ENCODE results near the gene LRIG2. TPM values are rescaled to one million over a fixed set of nuclear protein-coding genes. Genes with fewer than 3 reads are reported as not detected.

LRIG2 gene
- total RNA-seq, 1 experiment from 2014 or later, result 13.5 TPM

DNA sequence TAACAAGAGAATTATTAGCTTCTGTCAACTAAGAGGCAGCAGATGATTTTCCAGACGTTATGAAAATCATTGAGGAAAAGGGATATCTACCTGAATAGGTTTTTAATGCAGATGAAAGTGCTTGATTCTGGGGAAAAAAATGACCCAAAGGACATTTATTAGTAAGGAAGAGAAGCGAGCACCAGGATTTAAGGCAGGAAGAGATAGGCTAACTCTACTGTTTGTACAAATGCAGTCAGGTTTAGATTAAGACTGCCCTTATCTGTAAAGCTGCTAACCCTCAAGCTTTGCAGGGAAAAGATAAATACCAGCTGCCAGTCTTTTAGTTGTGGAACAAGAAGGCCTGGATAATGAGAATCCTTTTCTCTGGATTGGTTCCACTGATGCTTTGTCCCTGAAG, 33.0 kb upstream of the LRIG2 start:
- no peak overlapping the region for H3K27ac ChIP-seq (ENCODE audit: low read depth, low read length)
- RAD21 ChIA-PET (ENCODE audit: low non-redundant PET in 1 of 2, low total read pairs in 2 of 2, uncharacterized antibody in 2 of 2, unreplicated experiment in 2 of 2), result no interaction called here
- BruUV-seq (replicated peaks), result no TSS peak
- H3K9ac ChIP-seq (ENCODE audit: low read length), result no peak overlapping the region
- no peak overlapping the region for H3K4me2 ChIP-seq (ENCODE audit: low read length)
- TF ChIP-seq CBX3 (IDR thresholded peaks at IDR 0.05; ENCODE audit: low read depth) (no peak), RAD21 (IDR thresholded peaks at IDR 0.05; ENCODE audit: low read depth) (no peak), YY1 (IDR thresholded peaks at IDR 0.05; ENCODE audit: extremely low read depth, insufficient replicate concordance, low read depth, low read length) (no peak), TCF7L2 (IDR thresholded peaks at IDR 0.05; ENCODE audit: borderline replicate concordance, extremely low read depth, insufficient read depth, insufficient read length) (no peak), EZH2 (IDR thresholded peaks at IDR 0.05) (no peak), POLR2AphosphoS5 (IDR thresholded peaks at IDR 0.05; ENCODE audit: low read depth, low read length) (no peak), SRF (IDR thresholded peaks at IDR 0.05; ENCODE audit: low read depth) (no peak)
- TF ChIP-seq, protein P1, sequence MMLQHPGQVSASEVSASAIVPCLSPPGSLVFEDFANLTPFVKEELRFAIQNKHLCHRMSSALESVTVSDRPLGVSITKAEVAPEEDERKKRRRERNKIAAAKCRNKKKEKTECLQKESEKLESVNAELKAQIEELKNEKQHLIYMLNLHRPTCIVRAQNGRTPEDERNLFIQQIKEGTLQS (IDR thresholded peaks at IDR 0.05), result no peak
- TF ChIP-seq, protein P2, sequence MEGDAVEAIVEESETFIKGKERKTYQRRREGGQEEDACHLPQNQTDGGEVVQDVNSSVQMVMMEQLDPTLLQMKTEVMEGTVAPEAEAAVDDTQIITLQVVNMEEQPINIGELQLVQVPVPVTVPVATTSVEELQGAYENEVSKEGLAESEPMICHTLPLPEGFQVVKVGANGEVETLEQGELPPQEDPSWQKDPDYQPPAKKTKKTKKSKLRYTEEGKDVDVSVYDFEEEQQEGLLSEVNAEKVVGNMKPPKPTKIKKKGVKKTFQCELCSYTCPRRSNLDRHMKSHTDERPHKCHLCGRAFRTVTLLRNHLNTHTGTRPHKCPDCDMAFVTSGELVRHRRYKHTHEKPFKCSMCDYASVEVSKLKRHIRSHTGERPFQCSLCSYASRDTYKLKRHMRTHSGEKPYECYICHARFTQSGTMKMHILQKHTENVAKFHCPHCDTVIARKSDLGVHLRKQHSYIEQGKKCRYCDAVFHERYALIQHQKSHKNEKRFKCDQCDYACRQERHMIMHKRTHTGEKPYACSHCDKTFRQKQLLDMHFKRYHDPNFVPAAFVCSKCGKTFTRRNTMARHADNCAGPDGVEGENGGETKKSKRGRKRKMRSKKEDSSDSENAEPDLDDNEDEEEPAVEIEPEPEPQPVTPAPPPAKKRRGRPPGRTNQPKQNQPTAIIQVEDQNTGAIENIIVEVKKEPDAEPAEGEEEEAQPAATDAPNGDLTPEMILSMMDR (IDR thresholded peaks at IDR 0.05 in 2 of 3, conservative IDR thresholded peaks at IDR 0.05 in 1 of 3; ENCODE audit: borderline replicate concordance in 1 of 3, insufficient read depth in 1 of 3, low read depth in 2 of 3, low read length in 2 of 3), result no peak
- intact Hi-C loops (cut with micrococcal nuclease), result no loop called here
- H3K9me2 ChIP-seq (ENCODE audit: insufficient read depth), result no peaks in the 10 kb centered on the region
- H2AFZ ChIP-seq (ENCODE audit: low read depth, low read length, poor library complexity, severe bottlenecking), result no peak overlapping the region
- no peaks in the 10 kb centered on the region for H3K27me3 ChIP-seq (ENCODE audit: insufficient read depth, low read length)
- DNase-seq (ENCODE audit: low read depth, low spot score) (no peak), ATAC-seq (no peak)
- peaks cover 9 to 17% of the 10 kb centered on the region in 2 experiments; a peak in 3 of 4 replicates for H3K4me1 ChIP-seq (ENCODE audit: control insufficient read depth in 1 of 2, insufficient read depth in 2 of 2, low read length in 2 of 2)
- no peaks in the 10 kb centered on the region for H3K79me2 ChIP-seq (ENCODE audit: insufficient read depth, low read length)
- no peaks in the 10 kb centered on the region for H3K9me3 ChIP-seq (ENCODE audit: control insufficient read depth in 1 of 2, insufficient read depth in 1 of 2, low read depth in 1 of 2, low read length in 2 of 2)
- H3K36me3 ChIP-seq (ENCODE audit: control insufficient read depth in 1 of 2, insufficient read depth in 2 of 2, low read length in 2 of 2), result no peaks in the 10 kb centered on the region
- CTCF ChIA-PET, result no interaction called here
- H4K20me1 ChIP-seq (ENCODE audit: insufficient read depth), result no peaks in the 10 kb centered on the region
- no peak overlapping the region for H3K4me3 ChIP-seq (replicated peaks in 1 of 2; ENCODE audit: low read depth in 1 of 2, low read length in 2 of 2)
- POLR2A ChIA-PET, result no interaction called here
